Muscle layer of colon (tissue), 2 donors: ENCODE results near the gene WNT7B.

Experiments used
- H3K27ac ChIP-seq: one replicate; pipeline ENCODE4 v1.7.0; 2013; ENCODE audit warnings: low read depth, mild to moderate bottlenecking, low read length, moderate library complexity
- H3K27me3 ChIP-seq, 2 donors: one replicate each; pipeline ENCODE4 v1.7.0; 2013; ENCODE audit warnings: low read length in 2 of 2, mild to moderate bottlenecking in 2 of 2; ENCODE audit not compliant: insufficient read depth in 2 of 2, control insufficient read depth in 1 of 2
- H3K36me3 ChIP-seq: one replicate; pipeline ENCODE4 v1.7.0; 2013; ENCODE audit warnings: mild to moderate bottlenecking, low read length; ENCODE audit not compliant: insufficient read depth
- H3K4me1 ChIP-seq: one replicate; pipeline ENCODE4 v1.7.0; 2013; ENCODE audit warnings: mild to moderate bottlenecking, low read length; ENCODE audit not compliant: insufficient read depth
- H3K4me3 ChIP-seq, 2 donors: one replicate each; pipeline ENCODE4 v1.7.0; 2013; ENCODE audit warnings: low read length in 2 of 2, low read depth in 1 of 2, mild to moderate bottlenecking in 1 of 2, moderate library complexity in 1 of 2
- H3K9ac ChIP-seq: one replicate; pipeline ENCODE4 v1.7.0; 2013; ENCODE audit warnings: low read length
- H3K9me3 ChIP-seq: one replicate; pipeline ENCODE4 v1.7.0; 2013; ENCODE audit warnings: mild to moderate bottlenecking, low read length
- donor health status: abdominal sarcoma.
- donor health status: Adenocarcinoma of cecum.

Gene WNT7B

DNA sequence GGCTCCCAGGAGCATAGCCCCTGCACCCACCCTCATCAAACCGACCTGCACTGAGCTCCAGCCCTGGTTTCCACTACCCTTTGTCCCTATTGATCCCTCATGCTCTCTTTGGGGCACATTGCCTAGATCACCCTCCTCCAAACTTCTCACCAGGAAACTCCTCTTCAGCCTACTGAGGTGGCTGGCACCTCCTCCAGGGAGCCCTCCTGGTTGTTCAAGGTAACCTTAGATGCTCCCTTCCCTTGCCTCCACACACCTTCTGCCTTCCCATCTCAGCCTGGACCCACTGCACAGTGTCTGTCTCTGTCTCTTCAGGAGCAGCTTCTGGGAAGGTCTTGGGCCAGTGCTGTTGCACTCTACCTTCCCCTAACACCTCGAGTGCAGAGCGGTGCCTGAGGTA, 15.8 kb upstream of the WNT7B start:
- no peak overlapping the region for H3K9ac ChIP-seq
- no peak overlapping the region for H3K27ac ChIP-seq
- H3K36me3 ChIP-seq: no peaks in the 10 kb centered on the region

DNA sequence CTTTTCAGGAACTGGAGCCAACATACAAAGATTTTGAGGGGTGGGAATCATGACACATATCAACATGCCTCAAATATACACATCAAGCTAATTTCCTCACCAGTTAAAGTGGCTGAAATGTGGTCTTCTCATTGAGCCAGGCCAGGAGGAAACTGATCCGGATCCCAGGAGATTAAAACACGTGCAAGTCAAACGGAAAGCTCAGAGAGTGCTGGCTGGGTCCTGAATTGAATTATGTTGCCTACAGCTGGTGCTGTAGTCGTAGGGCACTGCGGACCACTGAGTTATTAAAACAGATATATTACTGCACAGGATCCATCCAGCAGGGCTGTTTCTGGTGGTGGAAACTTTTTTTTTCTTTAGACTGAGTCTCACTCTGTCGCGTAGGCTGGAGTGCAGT, 14.1 kb upstream of the WNT7B start:
- H3K36me3 ChIP-seq: no peaks in the 10 kb centered on the region
- H3K27me3 ChIP-seq: no peaks in the 10 kb centered on the region
- H3K4me1 ChIP-seq: peaks cover 18% of the 10 kb centered on the region
- no peak overlapping the region for H3K27ac ChIP-seq
- H3K9ac ChIP-seq: no peak overlapping the region
- H3K9me3 ChIP-seq: no peaks in the 10 kb centered on the region
- no peak overlapping the region for H3K4me3 ChIP-seq

More for the DNA sequence above, 15.8 kb upstream of the WNT7B start:
- Histone ChIP-seq H3K9me3 (no peaks in the 10 kb centered on the region), H3K27me3 (no peaks in the 10 kb centered on the region), H3K4me1 (peaks cover 33% of the 10 kb centered on the region), H3K4me3 (no peak overlapping the region)

DNA sequence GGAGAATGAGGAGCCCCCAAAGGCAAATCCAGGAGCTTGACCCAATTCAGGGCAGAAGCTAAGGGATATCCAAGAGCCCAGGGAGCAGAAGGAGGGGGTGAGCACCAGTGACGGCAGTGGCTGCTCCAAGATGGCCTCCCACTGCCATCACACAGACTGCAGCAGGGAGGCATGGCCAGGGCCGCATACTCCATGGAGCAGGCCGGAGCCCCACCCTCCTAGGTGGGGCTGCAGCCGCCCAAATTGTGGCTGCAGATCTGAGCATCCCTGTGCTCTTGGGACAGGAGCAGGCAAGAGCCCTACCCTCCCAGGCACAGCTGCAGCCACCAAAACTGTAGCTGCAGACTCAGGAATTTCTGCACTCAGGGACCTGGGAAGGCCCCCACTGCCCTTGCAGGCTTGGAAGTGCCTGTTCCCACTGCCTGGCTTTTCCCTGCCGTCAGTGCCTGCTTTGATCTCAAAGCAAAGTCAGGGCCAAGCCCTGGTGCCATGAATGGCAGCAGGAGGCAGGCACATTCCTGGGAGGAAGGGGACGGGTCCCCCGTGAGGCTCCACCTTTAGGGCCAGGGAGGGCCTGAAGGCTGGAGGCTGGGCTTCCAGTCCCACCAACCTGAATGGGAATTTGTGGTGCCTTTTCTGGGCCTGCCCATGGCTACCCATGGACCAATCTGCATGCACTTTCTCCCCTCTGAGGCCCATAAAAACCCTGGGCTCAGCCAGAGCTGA, 10.3 kb upstream of the WNT7B start:
- Histone ChIP-seq H3K27me3 (no peaks in the 10 kb centered on the region), H3K4me3 (no peak overlapping the region), H3K4me1 (no peaks in the 10 kb centered on the region), H3K36me3 (no peaks in the 10 kb centered on the region), H3K9ac (no peak overlapping the region), H3K9me3 (no peaks in the 10 kb centered on the region), H3K27ac (no peak overlapping the region)

DNA sequence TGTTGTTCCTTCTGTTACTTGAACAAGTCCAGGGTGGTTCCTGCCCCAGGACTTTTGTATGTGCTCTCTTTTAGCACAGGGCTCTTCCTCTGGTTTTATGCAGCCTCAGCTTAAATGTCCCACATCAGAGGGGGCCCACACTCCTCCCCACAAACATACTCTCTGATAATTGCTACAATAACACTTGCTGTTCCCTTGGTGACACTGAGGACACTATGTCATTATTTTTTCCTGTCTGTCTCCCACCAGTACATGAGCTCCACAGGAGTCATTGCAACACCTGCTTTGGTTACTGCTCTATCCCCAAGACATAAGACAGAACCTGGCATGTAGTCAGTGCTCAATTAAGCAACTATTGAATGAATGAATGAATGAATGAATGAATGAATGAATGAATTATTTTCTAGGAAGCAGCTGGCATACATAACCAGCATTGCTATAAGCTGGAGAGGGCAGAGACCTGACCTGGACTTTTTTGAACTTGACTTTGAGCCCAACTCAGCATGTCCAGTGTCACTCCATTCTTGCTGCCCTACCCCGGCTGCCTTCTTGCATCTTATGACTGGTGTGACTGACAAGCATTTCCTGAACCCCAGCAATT, 7.5 kb upstream of the WNT7B start:
- no peaks in the 10 kb centered on the region for H3K4me1 ChIP-seq
- H3K36me3 ChIP-seq: no peaks in the 10 kb centered on the region
- peaks cover 0 to 5% of the 10 kb centered on the region in 2 donors for H3K27me3 ChIP-seq
- no peak overlapping the region for H3K4me3 ChIP-seq
- no peak overlapping the region for H3K27ac ChIP-seq
- H3K9ac ChIP-seq: no peak overlapping the region
- H3K9me3 ChIP-seq: no peaks in the 10 kb centered on the region

DNA sequence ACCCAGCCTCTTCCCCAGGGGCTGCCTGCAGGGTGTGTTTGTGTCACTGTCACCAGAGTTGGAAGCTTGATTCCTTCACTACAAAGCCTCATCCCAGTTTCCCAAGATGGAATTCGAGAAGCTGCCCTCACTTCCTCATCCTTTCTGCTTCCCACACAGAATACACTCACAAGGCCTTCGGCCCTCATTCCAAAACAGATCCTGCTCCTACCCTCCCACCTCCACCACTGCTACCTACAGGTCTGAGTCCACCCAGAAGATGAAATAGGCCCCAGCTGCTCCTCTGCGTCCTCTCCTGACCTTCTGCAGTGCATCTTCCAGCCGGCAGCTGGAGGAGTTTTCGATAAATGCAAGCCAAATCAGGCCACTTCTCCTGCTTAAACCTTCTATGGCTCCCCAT, 6.8 kb upstream of the WNT7B start:
- Histone ChIP-seq H3K4me3 (no peak overlapping the region), H3K27me3 (peaks cover 0 to 11% of the 10 kb centered on the region in 2 donors), H3K9me3 (no peaks in the 10 kb centered on the region), H3K9ac (no peak overlapping the region), H3K36me3 (no peaks in the 10 kb centered on the region), H3K27ac (no peak overlapping the region), H3K4me1 (no peaks in the 10 kb centered on the region)

DNA sequence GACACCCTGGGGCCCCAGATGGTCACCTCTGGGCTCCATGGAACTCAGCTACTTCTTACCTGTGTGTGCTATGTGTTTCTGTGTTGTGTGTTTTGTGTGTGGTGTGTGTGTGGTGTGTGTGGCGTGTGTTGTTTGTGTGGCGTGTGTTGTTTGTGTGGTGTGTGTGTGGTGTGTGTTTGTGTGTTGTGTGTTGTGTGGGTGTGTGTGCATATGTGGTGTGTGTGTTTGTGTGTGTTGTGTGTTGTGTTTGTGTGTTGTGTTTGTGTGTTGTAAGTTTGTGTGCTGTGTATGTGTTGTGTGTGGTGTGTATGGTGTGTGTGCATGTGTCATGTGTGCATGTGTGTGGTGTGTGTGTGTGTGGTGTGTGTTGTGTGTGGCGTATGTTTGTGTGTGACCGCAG, 3.8 kb upstream of the WNT7B start:
- H3K4me1 ChIP-seq: peaks cover 7% of the 10 kb centered on the region
- no peak overlapping the region for H3K4me3 ChIP-seq
- peaks cover 11 to 32% of the 10 kb centered on the region in 2 donors for H3K27me3 ChIP-seq
- H3K9ac ChIP-seq: no peak overlapping the region
- H3K9me3 ChIP-seq: no peaks in the 10 kb centered on the region
- no peaks in the 10 kb centered on the region for H3K36me3 ChIP-seq
- no peak overlapping the region for H3K27ac ChIP-seq

DNA sequence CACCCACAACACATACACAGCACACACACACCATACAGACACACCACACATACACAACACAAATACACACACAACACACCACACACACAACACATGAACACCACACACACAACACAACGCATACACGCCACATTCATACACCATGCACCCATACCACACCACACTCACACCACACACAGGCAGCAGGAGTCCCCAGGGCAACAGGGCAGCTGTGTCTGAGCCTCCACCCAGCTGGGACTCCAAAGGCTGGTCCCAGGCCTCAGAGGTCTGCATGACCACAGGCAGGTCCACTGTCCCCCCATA, 3.3 kb upstream of the WNT7B start:
- H3K36me3 ChIP-seq: no peaks in the 10 kb centered on the region
- H3K4me1 ChIP-seq: peaks cover 7% of the 10 kb centered on the region
- no peak overlapping the region for H3K27ac ChIP-seq
- H3K4me3 ChIP-seq: no peak overlapping the region
- H3K9me3 ChIP-seq: no peaks in the 10 kb centered on the region
- H3K27me3 ChIP-seq: peaks cover 16 to 35% of the 10 kb centered on the region in 2 donors
- no peak overlapping the region for H3K9ac ChIP-seq

DNA sequence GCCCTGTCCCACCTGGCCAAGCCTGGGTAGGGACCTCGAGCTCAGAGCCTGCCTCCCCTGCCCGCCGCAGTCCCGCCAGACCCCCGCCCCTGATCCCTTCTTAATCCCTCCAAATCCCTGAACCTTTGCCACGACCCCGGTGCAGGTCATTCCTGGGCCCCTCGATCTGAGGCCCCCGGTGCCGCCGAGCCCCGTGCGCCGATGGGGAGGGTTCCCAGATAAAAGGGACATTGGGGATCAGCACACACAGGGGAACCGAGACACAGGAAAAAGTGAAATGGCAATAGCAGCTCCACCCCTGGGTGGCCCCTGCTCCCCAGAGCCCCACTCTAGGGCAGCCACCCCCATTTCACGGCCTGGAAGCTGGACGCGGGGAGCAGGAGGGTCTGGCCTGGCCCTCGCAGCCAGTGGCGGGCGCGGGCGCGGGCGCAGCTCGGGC, 1.3 kb upstream of the WNT7B start:
- no peaks in the 10 kb centered on the region for H3K9me3 ChIP-seq
- H3K4me1 ChIP-seq: peaks cover 7% of the 10 kb centered on the region
- H3K27me3 ChIP-seq: peaks cover 31 to 53% of the 10 kb centered on the region in 2 donors
- no peak overlapping the region for H3K27ac ChIP-seq
- H3K36me3 ChIP-seq: no peaks in the 10 kb centered on the region
- H3K9ac ChIP-seq: no peak overlapping the region
- H3K4me3 ChIP-seq: no peak overlapping the region

DNA sequence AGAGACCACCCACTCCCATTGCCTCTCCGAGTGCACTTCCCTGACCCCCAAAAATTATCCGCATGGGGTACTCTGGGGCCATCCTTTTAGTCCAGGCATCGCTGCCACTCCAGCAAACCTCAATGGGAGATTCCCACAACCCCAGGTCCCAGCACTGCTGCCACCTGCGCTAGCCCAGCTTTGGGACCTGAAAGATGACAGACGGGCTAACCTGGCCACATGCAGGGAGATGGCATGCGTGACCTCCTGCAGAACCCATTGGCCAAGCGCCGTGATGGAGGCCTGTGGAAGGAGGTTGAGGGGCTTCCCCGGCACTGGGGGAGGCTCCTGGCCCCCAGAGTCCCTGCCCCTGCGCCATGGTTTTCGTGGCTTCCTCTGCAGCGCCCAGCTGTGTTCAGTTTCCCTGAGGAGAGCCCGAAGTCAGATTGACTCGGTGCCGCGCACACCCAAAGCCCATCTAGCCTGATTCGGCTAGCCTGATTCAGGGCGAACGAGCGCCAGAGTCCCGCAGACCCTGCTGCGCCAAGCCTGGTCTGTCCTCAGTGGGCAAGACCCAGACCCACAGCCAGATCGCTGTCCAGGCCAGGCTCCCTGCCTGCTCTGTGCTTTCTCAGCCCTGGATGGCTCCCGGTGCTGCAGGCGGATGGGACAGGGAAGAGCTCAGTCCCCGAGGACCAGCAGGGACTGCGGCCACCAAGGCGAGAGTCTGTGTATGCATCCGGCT, 751 bp upstream of the WNT7B start:
- no peak overlapping the region for H3K9ac ChIP-seq
- no peak overlapping the region for H3K4me3 ChIP-seq
- no peaks in the 10 kb centered on the region for H3K36me3 ChIP-seq
- H3K4me1 ChIP-seq: peaks cover 7% of the 10 kb centered on the region
- no peaks in the 10 kb centered on the region for H3K9me3 ChIP-seq
- peaks cover 31 to 58% of the 10 kb centered on the region in 2 donors for H3K27me3 ChIP-seq
- H3K27ac ChIP-seq: no peak overlapping the region

DNA sequence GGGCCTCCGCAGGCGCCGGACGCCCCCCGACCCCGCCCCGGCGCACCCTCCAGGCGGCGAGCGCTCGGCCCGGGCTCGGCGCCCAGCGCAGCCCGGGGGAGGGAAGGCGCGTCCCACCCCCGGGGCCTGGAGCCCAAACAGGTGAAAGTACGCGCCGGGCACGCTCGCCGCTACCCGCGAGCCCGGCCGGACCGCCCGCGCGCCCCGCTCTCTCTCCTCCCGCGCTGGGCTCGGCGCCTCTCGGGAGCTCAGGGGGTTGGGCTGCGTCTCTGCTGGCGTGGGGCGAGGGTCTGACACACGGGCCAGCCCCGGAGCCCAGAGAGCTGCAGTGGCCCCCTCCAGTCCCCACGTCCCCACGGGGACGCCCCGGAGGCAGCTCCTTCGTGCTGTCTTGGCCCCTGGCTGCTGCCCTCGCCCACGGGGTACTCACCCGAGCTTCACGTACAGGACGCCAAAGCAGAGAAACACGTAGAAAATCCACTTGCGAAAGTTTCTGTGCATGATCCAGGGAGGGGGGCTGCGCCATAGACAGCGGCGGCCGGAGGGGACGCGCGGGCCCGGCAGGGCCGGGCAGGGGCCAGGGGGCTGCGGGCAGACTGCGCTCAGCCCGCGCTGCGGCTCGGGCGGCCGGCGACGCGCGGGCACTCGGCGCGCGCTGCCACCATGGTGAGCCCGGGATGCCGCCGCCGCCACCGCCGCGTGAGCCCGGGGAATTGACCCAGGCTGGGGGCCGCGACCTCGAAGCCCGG, 534 bp downstream of the WNT7B start:
- H3K9ac ChIP-seq: no peak overlapping the region
- H3K4me1 ChIP-seq: peaks cover 7% of the 10 kb centered on the region
- H3K27me3 ChIP-seq: peaks cover 34 to 67% of the 10 kb centered on the region in 2 donors
- H3K9me3 ChIP-seq: no peaks in the 10 kb centered on the region
- no peaks in the 10 kb centered on the region for H3K36me3 ChIP-seq
- H3K27ac ChIP-seq: no peak overlapping the region
- H3K4me3 ChIP-seq: peak overlapping the region in 1 of 2 donors; percentile 20
